ENCODE data around the gene COX5B.
"Not testable (repeated sequence)": the region's sequence is repeated elsewhere in the genome, so short reads cannot be mapped to it uniquely, and the experiment has no call there.

Gene COX5B

DNA sequence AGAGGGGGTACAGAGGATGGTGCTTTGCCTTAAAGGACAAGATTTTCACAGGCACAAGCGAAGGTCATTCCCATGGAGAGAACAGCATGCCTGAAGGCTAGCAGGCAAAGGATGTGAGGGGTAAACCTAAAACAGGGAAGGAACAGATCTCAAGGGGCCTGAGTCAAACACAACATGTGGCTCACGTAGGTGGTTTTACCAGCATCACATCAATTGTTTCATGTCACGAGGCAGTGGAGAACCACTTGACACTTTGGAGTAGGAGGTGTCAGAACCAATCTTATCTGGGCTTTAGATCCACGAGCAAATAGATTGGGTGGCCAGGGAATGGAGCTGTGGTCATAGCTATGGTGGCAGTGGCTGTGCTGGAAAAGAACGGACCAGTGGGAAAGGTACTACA lies 8.4 kb downstream of the COX5B start:
- no peak for DNase-seq (ENCODE audit: low read depth)

DNA sequence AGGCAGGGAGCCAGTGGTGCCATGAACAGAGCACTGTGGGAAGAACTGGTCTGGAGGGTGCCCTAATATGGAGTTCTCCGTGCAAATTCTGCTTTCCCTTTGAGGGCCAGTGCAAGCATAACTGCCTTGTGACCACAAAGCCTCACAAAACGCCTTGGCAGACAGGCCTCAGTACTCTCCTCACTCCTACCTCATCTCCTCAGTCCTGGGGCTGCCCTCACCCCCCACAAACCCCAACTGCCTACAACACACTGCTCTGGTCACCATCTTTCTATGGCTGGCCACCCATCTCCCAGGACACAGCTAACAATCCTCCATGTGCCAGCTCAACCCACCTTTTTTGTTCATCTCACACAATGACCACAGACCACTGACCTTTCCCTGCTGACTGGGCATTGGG lies 8.9 kb downstream of the COX5B start:
- DNase-seq (ENCODE audit: low read depth), result no peak

DNA sequence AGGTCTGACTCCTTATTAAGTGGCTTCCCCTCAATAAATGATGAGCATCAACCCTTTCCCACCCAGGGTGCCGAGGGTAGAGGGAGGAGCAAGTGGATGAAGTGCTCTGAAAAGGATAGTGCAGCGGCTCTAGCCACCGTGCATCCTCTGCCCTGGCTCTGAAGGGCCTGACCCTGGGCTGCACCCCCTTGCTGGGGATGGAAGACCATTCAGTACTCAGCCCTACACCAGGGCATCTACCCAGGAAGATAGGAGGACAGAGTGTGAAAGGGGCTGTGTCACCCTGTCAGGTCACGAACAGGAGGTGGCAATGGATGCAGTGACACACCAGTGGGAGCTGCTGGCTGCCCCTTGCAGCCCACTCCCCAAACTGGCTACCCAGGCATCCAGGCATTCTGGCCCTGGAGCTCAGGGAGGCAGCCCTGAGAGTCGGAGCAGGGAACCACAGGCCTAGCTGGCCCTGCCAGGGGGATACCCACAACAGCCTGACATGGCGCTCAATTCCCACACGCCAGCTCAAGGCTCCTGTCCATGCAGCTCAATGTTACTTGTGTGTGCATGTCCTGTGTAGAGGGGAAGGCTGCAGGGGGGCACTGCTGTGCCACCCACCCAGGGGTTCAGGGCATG lies 10.4 kb downstream of the COX5B start:
- DNase-seq (ENCODE audit: low read depth), result no peak

DNA sequence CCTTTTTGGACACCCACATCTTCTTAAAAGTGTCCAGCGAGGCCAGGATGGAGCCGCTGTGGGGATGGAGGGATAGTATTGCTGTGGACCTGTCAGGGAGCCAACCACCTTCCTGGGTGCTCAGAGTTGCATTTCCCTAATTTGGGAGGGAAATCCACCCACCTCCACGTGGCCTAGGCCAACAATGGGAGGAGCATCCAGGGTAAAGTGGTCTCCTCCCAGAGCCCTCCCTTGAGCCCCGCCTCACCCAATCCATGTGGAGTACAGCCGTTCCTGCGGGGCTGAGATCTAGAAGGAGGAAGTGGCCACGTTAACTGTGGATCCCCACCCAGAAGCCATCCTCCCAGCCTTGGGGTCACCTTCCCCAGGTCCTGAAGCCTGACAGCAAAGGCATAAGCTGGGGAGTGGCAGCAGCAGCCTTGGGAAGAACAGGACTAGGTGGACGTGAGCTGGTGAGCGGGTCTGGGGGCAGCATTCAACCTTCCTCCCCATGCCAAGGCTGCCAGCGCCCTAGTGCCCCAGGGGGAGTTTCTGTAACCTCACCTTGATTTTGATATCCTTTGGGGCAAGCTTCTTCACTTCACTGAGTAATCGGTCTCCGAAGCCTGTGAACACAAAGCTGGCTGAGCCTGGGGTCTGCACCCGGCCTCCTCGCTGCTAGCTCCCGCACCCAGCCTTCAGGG lies 11.2 kb downstream of the COX5B start:
- DNase-seq (ENCODE audit: low read depth), result no peak

DNA sequence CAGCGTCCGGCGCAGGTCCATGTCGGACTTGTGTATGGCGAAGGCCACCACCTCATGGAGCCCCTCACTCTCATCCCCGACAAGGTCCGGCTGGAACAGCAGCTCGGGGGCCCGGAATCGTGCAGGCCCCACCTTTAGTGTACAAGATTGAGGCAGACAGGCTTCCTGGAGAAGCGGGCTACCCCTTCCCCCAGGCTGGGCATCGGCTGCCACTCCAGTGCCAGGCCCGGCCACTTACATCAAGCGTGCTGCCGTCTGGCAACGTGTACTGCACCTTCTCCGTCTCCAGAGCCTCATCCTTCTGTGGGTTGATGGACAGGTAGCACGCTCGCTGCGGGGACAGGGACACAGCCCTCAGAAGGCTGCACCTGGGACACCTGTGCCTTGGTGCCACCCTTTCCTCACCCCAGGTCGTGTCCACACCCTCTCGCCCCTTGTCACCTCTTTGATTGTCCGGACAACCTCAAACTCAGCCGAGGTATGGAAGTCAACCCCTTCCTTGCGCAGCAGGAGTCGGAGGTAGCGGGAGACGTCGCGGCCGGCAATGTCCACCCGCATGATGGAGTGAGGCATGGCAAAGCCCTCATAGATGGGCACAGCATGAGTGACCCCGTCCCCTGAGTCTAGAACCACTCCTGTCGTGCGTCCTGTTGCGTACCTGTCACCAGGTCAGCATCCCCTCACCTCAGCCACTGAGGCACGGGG lies 12.3 kb downstream of the COX5B start:
- DNase-seq (ENCODE audit: low read depth), result no peak

DNA sequence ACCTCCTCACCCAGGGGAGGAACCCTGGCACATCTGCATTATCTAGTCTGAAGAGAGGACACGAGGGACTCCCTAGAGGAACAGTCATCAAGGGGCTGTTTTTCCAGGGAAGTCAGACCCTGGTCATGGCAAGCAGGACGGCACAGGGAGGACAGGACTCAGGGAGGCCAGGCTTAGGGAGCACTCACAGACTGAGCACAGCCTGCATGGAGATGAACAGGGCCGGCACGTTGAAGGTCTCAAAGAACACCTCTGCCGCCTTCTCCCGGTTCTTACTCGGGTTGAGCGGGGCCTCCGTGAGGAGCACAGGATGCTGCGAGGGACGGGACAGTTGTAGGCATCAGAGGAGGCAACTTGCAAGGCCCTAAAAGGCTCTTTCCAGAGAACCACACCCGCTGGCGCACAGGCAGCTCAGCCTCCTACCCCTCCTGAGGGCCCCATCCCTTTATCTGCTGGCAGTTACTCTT lies 12.9 kb downstream of the COX5B start:
- DNase-seq (ENCODE audit: low read depth), result no peak

DNA sequence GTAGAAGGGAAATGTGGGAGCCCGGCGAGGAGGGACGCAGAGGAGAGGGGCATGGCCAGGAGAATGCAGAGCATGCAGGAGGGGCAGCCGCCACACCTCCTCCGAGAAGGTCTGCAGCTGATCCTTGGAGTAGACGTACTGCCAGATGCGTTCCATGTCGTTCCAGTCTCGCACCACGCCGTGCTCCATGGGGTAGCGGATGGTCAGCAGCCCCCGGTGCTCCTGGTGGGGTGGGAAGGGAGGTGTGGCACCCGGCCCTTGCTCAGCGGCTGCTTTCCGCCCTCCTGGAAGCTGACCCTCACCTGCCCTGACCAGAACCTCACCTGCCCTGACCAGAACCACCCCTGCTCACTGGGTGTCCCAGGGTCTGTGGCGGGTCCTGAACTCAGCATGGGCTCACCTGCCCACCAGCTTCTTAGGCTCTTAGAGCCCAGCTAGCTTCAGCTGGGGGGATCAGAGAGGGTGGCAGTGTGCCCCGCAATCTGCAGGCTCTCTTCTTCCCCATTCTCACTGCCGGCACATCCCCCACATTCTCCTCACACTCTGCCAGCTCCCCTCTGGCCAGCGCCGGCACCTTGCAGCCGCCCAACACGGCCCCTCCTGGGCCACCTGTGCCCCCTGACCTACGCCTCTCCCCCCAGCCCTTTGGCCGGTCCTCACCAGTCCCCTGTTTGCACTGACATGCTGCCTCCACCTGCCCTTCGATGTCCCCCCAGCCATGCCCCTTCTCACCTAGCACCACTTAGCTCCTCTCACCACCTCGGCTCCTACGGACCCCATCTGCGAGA lies 13.6 kb downstream of the COX5B start:
- DNase-seq (ENCODE audit: low read depth), result no peak

DNA sequence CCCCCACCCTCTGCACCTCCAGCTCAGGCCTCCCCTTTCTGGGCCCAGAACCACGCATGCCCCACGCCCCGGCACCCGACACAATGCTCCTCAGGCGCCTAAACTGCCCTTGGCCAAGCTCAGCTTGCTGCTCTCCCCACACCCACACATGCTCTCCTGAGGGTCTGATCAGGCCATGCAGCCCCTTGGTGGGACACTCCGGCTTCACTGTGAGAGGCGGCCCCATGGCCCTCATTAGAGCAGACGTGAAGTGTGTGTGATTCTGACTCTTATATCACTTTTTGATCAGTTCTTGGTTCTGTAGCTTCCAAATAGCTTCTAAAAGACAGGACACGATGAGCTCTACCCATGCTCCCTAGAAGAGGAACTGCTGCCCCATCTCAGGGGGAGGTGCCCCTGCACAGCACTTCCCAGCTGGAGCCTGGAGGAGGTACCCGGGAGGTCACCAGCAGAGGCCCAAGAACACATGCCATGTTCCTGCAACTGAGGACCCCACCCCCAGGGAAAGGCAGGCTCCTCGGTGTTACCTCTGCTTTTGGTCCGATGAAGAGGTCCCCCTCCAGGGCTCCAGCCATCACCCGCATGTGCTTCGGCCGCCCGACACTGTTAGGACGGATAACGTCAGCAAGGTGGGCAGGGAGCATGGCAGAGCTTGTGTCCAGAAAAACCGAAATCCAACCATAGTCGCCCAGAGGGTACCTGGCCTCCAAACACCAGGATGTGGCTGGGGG lies 14.3 kb downstream of the COX5B start:
- DNase-seq (ENCODE audit: low read depth), result no peak

DNA sequence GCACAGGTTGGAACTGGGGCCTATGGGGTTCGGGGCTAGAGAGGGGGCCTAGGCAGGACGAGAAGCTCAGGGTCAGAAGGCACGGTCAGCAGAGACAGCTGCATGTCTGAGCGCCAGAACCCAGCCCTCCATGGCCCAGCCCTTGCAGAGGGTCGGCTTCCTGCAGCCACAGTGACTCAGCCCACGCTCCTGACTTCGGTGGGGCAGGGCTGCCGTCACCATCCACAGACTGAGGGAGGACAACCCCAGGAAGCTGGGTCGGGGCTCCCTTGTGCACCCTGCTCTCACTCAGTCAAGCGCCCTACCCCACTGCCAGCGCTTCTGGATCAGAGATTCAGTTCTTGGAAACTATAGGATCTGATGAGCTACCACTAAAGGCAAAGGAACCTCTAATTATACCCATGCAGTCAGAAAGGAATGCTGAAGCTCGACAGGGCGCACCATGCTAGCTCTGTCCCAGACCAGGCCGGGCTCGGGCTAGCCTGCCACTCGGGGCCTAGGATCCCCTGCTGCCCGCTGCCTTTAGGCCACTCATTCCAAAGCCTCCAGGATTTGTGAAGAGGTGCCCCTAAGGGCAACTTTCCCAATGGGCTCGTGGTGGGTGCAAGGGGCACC lies 15.0 kb downstream of the COX5B start:
- DNase-seq (ENCODE audit: low read depth), result peak; percentile 26

DNA sequence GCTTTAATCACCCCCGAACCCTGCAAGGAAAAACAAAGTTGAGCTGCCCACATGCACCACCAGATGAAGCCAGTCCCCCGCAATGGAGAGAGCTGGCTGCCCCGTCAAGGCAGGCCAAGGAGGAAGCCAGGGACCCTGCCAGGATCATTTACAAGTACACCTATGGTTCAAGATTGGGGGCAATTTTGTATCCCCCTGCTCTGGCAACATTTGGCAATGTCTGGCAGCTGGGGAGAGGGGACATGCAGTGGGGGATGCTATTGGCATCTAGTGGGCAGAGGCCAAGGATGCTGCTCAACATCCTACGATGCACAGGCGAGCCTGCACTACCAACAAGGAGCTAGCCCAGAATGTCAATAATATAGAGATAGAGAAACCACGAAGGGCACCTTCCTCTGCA lies 16.1 kb downstream of the COX5B start:
- no peak for DNase-seq (ENCODE audit: low read depth)

DNA sequence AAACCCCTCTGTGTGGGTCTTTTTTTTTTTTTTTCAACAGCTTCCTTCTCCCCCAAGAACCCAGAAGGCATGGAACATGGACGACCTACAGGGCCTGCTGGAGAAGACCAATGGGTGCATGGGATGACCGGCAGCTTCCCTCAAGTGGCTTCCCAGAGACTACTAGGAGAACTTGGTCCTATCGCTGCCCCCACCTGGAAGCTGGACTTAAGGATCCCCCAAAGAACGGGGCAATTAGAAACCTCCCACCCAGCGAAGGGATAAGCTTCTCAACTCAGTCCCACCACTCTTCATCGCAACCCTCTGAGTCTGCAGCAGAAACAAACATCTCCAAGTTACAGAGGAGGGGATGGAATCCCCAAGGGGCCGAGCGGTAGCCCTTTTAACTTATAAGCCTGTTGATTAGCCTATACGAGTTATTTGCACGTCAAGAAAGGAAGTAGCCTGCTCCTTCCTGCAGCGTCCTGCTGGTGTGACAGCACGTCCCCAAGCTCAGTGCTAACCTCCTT lies 16.6 kb downstream of the COX5B start:
- no peak for DNase-seq (ENCODE audit: low read depth)

DNA sequence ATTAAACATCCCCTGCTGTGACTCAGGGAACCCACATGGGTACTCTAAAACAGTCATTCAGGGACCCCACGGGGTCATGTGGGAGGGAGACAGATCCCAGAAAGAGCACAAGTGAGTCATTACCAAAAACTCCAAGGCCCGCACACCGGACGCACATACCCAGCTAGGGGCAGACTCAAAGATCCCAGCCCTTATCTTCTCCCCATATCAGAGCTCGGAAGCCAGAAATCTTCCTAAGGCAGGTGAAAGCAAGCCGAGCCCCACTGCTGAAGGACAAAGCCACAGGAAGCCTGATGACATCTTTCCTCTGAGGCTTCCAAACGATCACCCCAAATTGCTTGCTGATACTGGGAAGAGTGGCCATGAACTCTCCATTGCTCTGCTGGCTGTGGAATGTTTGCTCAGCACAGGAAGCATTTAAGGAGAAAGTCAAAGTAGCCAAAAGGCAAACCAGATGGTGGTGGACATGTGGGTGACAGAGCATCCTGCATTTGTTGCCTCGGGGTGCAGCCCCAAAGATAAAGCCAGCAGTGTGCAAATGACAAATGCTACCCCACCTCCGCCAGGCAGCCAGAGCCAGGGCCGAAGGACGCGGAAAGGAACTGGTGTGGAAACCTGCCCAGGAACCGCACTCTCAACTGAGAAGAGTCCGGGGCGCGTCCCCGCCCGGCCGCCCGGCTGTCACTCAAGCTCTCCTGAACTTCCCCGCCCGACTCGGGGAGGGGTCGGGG lies 17.2 kb downstream of the COX5B start:
- DNase-seq (ENCODE audit: low read depth), result peak; percentile 80

DNA sequence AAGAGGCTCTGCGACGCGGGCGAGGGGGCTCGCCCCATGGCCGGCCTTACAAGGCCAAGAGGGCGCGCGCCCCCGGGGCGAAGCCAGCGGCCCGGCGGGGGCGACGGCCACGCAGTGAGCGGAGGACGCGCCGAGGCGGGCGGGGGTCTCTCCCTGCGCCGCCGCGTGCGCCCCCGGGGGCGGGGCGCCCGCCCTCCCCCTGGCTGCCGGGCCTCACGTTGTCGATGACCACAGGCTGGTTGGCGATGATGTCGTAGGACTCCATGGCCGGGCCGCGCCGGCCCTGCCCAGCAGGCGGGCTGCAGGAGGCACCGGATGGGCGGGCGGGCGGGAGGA lies 17.7 kb downstream of the COX5B start:
- DNase-seq (ENCODE audit: low read depth), result no peak

DNA sequence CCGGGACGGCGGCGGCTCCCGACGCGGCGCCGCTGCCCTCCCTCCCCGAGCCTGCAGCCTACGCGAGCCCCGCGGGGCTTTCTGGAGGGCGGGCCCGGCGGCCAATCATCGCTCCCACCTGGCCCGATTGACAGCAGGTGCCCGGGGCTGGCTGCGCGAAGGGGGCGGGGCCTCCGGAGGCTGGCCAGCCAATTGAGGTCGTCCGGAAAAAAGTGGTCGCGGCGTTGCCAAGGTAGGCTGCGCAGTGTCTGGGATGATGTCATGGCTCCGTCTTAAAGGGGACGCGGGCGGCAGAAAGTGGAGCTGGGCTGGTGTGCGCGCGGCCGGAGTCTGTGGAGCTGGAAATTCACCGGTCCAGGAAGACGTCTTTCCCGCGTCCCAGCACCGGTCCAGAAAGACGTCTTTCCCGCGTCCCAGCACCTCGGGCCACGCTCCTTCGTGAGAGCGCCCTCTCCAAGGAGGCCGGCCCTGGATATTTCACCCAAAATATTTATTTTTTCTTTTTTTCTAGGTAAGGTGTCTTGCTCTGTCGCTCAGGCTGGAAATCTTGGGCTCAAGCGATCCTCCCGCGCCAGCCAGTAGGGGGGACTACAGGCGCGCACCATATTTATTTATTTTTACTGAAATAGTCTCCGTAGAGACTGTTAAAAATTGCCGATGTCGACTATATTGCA lies 18.2 kb downstream of the COX5B start, which contains the start of gene ACTR1B:
Gene ACTR1B, minus strand, starts transcription at position 83 of the 674 bp plus-strand sequence. CDS start 154 bp downstream, outside the sequence.
- peak; percentile 98 for DNase-seq (ENCODE audit: low read depth)

DNA sequence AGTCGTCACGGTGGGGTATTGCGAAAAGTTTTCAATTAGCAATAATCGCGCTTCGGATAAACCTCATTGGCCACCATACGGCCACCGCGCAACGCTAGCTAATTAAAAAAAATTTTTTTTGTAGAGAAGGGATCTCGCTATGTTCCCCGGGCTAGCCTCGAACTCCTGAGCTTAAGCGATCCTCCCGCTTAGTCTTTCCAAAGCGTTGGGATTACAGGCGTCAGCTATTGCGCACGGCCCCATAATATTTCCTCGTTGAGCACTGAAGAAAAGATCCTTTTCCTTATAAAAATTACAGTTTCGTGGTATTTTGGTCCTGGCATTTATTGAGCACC lies 18.7 kb downstream of the COX5B start:
- no peak for DNase-seq (ENCODE audit: low read depth)

DNA sequence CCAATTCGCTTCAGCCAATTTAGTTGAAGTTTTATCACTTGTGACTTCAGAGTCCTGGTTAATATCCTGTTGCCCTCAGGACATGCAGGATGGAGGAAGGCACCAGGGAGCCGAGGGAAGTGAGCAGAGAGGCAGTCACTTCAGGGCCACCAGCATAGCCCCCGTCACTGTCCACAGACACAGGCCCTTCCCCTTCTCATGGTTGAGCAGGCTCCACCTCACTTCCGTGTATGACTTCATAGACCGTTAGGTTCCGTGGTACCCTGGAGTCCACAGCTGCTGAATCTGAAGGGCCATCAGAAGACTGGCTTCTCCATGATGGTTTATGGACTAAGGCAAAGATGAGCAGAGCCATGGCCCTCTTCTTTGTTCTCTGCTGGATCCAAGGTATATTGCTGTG lies 23.6 kb downstream of the COX5B start, which contains the start of gene C2orf92:
Gene C2orf92, plus strand, starts transcription at position 266 of the 400 bp plus-strand sequence. Its CDS starts 76 bp downstream, at position 342.
- DNase-seq (ENCODE audit: low read depth), result no peak

DNA sequence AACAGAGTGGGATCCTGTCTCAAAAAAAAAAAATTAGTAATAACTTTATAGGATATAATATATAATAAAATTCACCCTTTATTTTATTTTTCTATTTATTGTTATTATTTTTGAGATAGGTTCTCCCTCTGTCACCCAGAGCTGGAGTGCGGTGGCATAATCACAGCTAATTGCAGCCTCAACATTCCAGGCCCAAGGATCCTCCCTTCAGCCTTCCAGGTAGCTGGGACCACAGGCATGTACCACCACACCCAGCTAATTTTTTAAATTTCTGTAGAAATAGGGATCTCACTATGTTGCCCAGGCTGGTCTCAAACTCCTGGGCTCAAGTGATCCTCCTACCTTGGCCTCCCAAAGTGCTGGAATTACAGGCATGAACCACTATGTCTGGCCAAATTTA lies 24.6 kb downstream of the COX5B start:
- no peak for DNase-seq (ENCODE audit: low read depth)

DNA sequence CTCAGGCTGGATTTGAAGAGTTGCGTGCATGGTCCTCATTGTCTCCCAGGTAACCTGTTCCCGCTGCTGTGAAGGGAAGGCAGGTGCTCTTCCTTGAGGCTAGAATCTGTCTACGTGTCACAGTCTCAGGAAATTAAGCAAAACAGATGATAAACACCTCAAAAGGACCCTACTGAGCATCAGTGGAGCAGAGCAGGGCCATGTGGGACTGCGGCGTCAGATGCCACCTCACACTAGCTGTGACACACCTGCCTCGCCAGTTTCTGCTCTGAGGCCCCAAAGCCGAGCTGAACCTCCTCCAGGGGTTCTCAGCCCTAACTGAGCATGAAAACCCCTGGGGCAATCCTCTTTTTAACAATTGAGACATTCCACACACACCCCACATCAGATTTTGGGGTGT lies 25.7 kb downstream of the COX5B start:
- no peak for DNase-seq (ENCODE audit: low read depth)

DNA sequence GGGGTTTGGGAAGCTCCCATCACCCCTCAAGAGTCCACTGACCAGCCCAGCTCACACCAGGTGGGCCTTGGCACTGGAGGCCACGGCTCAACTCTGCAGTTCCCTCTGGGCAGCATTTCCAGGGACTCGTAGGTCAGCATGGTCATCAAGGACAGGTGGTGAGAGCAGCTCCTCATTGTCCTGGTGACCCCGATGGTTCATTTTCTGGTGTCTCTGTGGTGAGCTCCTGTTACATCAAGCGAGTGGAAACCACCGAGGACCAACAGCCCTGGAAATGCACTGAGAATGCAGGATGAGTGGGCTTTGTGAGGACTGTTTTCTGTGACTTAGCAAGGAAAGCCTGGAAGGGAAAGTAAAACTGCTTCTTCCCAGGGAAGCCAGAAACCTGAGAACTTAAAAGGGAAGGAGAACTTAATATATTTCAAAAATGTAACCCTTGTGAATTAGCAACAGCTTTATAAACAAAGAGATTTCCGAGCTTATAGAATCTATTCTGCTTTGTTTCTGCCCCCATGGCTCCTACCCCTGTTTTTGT lies 26.8 kb downstream of the COX5B start:
- not testable (repeated sequence) for DNase-seq (ENCODE audit: low read depth)

All from amniotic epithelial cell (primary cell).